ENCODE results near the gene COX20.

DNA sequence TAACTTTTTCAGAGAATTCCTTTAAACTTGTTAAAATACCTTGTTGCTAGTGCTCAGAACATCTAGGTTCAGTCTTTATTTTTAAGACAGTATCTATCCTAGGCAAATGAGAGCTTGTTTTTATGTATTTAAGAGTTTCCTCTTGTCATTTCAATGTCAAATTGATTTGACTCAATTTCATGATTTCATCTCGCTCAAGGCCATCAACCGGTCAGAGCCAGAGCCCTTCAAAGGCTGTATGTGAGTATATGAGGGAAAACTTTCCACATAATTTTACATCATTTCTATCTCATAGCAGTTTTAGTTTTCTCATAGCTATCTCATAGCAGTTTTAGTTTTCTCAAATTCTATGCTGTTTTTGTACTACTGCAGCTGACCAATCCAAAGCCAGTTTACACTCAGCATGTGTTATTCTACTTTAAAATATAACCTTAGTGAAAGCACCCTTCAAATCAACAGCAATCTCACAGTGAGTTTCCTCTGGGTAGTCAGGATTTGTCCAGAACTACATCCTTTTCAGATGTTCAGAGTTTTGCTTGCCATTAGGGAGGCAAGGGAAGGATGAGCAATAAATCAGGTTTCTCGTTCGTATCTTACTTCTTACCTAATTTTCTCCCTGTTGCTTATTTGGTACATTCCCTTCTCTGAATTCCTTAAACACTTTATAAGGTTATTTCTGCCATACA lies 16.2 kb downstream of the COX20 start:
- TF ChIP-seq GATA1 (IDR thresholded peaks at IDR 0.05; ENCODE audit: low read depth, low read length) (no peak), POLR2A (IDR thresholded peaks at IDR 0.05; ENCODE audit: low read length) (no peak)
